Spleen (tissue), 7 donors: ENCODE results near the gene ZFYVE28.

Experiments used
- POLR2A ChIP-seq, 3 donors: fragments of 450-650 bp; IDR thresholded peaks; one replicate each; pipeline ENCODE4 v1.5.1; 2017; ENCODE audit warnings: antibody characterized with exemption in 3 of 3, mild to moderate bottlenecking in 1 of 3
- TF ChIP-seq, protein P1 (sequence below), 11 experiments: fragments of 200-600 bp in 7 of 11; fragments of 450-650 bp in 4 of 11; sonication (generic) in 4 of 11; IDR thresholded peaks in 8 of 11; conservative IDR thresholded peaks in 3 of 11; 1 replicate in 7 of 11; 2 replicates in 4 of 11; pipeline versions ENCODE4 v1.4.0 to v1.8.0; 2016 to 2021; ENCODE audit warnings: antibody characterized with exemption in 11 of 11, inconsistent platforms in 4 of 11, mild to moderate bottlenecking in 1 of 11
- donor health status: DM: no; HTN: no; CAD: no; lungs with moderate emphysema.
- donor health status: DM: no; HTN: no; CAD: no.
- donor health status: DM: no; HTN: no; CAD: no.

DNA sequence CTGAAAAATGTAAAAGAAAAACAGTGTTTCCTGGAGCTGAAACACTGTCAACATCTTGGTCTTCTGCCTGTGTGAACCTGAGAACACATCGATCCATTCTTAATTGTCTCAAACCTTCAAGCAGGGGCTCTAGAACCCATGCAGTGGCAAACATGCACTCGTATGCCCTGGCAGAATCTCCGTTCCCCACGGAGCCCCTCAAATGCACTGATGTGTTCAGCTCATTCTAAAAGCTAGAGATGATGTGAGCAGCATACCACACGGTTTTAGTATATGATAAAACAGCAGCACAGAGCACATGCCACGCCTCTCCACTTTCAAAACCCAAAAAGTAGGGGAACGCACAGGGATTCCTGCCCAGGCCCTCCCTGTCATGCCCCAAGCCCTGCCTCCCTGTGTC is 44.9 kb downstream of the ZFYVE28 start:
- TF ChIP-seq, protein P1, sequence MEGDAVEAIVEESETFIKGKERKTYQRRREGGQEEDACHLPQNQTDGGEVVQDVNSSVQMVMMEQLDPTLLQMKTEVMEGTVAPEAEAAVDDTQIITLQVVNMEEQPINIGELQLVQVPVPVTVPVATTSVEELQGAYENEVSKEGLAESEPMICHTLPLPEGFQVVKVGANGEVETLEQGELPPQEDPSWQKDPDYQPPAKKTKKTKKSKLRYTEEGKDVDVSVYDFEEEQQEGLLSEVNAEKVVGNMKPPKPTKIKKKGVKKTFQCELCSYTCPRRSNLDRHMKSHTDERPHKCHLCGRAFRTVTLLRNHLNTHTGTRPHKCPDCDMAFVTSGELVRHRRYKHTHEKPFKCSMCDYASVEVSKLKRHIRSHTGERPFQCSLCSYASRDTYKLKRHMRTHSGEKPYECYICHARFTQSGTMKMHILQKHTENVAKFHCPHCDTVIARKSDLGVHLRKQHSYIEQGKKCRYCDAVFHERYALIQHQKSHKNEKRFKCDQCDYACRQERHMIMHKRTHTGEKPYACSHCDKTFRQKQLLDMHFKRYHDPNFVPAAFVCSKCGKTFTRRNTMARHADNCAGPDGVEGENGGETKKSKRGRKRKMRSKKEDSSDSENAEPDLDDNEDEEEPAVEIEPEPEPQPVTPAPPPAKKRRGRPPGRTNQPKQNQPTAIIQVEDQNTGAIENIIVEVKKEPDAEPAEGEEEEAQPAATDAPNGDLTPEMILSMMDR (IDR thresholded peaks at IDR 0.05 in 8 of 11, conservative IDR thresholded peaks at IDR 0.05 in 3 of 11): no peak
- no peak for TF ChIP-seq POLR2A (IDR thresholded peaks at IDR 0.05)
